DMS 273 treated with DMSO at 0.1 percent for 48 hours (cell line): ENCODE results near the gene GLDC.
"Not testable (repeated sequence)": the region's sequence is repeated elsewhere in the genome, so short reads cannot be mapped to it uniquely, and the experiment has no call there.

Source experiments
- DNase-seq: peaks from one replicate; lab custom pipeline; 2025; lab: John Stamatoyannopoulos, UW

Gene GLDC

DNA sequence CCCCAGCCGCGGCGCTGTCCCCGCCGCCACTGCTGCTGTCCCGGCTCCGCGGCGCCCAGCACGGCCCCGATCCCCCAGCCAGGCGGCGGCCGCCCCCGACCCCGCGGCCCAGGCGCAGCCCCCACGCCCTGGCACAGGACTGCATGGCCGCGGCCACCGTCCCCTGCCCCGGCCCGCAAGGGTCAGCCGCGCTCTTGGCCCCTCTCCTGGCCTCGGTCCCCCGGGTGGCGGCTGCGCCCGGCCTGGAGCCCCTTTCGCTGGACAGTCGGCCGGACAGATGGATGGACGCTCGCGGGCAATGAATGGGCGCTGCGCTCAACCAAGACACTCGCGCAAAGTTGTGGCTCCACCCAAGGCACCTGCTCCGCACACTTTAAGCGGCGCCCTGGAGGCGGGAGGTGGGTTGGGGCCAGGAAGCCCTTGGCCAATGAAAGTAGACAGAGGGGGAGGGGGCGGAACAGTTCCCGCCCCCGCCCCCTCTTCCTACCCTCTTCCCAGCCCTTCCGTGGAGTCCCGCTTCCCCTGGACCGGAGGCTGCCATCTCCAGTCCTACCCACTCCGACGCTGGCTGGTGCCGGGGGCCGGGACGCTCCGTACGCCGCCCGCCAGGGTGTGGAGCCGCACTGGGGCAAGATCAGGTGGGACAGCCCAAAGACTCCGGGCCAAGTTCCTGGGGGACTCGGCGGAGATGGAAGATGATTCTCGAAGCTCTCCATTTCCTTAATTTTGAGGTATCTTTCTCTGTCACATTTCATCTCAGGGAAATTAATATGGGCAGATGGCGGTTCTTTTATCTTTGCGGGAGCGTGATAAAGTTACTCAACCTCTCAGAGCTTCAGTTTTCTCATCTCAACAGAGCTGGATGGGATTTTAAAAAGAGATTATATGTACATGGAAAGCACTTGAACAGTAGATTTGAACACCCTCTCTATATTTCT, at the start of gene GLDC:
TSS of gene GLDC (minus strand) at position 375 of the 938 bp plus-strand sequence. CDS start at position 145, 230 bp downstream.
- peak; percentile 81 for DNase-seq

DNA sequence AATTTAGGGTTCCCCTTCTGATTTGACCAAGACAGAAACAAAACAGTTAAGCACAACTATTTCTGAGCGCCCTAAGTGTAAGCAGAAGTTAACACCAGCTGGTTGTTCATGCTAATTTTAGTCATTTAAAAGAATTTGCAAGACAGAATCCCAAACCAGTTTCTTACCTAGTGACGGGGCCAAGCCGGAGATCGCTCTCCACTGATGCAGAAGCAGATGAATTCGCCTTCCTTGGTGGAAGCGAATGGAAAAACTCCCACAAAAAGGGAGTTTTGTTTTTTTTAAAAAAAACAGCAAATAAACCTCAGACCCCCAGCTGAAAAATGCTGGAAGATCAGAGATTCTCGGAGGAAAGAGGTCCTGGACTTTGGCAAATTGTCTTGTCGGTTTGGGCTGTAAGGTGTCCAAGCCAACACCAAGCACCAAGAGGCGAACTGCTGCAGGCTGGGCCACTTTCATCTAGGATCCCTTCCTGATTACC, 47.4 kb upstream of the GLDC start:
- DNase-seq: no peak

DNA sequence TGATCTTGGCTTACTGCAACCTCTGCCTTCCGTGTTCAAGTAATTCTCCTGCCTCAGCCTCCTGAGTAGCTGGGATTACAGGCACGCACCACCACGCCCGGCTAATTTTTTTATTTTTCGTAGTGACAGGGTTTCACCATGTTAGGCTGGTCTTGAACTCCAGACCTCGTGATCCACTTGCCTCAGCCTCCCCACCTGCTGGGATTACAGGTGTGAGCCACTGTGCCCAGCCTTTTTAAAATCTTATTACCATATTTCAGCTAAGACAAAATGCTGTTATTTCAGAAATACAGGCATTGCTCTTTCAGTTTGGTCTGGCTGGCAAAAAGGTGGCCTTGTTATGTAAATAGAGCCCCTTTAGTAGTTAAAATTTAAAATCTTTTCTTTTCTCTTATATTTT, 46.9 kb upstream of the GLDC start:
- no peak for DNase-seq

DNA sequence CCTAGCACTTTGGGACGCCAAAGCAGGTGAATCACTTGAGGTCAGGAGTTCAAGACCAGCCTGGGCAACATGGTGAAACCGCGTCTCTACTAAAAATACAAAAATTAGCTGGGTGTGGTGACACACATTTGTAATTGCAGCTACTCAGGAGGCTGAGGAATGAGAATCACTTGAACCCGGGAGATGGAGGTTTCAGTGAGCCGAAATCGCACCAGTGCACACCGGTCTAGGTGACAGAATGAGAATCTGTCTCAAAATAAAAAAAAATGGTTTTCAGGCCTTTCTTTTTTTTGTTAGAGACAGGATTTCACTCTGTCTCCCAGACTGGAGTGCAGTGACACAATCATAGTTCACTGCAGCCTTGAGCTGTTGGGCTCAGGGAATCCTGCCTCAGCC, 45.1 kb upstream of the GLDC start:
- not testable (repeated sequence) for DNase-seq

DNA sequence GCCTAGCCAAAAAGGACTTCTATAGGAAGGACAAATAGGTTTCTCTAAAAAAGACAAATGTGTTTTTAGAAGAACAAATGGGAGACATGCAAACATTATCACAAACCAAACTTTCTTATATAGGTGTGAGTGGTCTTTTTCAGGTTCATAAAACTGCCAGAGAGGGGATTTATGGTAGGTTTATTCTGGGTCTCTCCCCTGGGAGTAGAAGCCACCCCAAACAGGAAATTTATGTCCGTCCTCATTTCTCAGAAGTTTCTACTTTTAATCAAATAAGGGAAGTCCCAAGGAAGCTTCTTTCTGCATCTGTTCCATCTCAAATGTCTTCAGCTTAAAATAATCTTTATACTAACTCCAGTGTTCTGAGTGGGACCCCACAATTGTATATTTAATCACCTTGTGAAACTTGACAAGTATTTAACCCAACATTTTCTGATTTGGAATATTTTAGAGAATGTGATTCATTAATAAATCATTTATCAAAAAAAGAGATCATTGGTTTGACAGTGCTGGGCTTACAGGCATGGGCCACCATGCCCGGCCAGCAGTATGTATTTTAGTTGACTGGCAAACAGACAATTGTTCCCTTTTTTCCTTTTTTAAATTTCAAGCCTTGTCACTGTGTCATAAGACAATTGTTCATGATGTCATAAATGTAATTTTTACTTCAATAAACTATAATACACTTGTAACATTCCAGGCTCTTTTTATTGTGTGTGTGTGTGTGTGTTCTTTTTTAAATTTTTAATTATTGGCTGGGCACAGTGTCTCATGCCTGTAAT, 44.6 kb upstream of the GLDC start:
- no peak for DNase-seq

DNA sequence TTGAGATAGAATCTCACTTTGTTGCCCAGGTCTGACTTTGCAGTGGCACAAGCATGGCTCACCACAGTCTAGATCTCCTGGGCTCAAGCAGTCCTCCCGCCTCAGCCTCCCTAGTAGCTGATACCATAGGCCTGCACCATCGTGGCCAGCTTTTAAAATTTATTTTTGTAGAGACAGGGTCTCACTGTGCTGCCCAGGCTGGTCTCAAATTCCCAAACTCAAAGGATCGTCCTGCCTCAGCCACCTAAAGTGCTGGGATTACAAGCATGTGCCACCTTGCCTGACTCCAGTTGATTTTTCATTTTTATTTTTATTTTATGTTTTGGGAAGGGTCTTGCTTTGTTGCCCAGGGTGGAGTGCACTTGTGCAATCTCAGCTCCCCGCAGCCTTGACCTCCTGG, 41.7 kb upstream of the GLDC start:
- DNase-seq: no peak

DNA sequence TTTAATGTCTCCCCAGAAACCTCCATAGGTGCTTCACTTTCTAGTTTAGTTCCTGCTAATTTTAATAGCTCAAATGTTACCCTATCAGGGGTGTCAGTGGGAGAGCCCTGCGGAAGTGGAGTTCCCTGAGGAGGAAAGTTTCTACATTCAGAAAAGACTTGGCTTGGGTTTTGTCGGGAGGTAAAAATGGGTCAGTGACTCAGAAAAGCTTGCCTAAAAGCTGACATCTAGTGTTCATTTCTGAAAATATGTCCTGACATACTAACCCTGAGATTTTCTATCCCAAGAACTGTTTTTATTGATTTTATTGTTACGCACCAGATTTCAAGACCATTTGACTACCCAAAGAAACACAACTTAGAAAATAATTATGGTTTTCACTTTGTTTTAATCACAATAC, 40.9 kb upstream of the GLDC start:
- DNase-seq: no peak

DNA sequence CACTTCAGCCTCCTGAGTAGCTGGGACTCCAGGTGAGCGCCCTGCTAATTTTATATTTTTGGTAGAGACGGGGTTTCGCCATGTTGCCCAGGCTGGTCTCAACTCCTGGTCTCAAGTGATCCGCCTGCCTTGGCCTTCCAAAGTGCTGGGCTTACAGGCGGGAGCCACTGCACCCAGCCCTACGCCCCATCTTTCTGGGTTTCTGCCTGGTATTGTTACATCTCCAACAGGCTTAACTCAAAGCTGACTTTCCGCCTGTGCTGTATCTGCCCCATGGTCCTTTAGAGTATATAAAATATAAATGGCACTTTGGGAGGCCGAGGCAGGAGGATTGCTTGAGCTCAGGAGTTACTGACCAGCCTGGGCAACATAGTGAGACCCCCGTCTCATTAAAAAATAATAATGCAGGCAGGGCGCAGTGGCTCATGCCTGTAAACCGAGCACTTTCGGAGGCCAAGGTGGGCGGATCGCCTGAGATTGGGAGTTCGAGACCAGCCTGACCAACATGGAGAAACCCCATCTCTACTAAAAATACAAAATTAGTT, 36.5 kb upstream of the GLDC start:
- DNase-seq: no peak

DNA sequence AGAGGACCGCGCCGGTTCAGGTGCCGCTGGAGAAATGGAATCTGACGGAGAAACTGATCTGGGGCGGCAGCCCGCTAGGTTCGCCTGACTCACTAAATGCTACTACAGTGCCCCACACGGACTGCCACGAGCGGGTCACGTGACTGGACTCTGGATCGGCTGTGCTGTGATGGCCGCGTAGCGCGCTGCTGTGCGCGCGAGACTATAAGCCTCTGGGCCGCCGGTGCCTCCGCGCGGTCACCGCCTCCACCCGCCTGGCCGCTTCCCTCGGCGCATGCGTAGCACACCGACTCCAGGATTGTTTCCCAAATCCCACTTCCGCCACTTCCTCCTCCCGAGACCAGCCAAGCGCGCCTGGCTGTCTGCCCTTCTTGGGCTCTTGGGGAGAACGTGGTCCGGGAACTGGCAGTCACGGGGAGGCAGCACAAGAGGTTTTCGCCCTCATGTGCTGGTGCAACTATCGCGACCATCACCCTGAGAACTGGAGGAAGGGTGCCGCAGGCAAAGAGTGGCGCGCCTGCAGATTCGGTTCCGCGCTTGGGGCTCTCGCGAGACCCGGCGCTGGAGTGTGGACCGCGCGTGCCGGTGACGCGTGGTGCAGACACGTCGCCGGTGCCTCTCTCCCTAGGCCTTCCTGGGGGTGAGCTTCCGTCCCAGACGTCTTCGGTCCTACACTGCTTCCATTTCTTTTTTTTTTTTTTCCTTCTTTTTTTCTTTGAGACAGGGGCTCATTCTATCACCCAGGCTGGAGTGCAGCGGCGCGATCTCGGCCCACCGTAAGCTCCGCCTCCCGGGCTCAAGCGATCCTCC, 35.8 kb upstream of the GLDC start:
- peak; percentile 93 for DNase-seq

DNA sequence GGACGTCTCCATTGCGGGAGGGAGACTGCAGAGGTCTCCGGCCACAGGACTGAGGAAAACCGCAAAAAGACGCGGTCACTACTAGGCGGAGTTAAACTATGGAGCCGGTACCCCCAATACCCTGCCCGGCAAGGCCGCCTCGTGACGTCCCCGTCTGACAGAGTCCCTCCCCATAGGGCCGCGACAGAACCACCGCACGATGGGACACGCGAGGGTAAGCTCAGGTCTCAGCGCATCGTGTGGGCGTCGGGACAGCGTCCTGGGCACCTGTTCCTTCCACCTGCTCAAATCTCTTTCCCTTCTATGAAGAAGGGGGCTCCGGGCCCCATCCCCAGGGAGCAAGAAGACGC, 35.2 kb upstream of the GLDC start:
- peak; percentile 49 for DNase-seq

DNA sequence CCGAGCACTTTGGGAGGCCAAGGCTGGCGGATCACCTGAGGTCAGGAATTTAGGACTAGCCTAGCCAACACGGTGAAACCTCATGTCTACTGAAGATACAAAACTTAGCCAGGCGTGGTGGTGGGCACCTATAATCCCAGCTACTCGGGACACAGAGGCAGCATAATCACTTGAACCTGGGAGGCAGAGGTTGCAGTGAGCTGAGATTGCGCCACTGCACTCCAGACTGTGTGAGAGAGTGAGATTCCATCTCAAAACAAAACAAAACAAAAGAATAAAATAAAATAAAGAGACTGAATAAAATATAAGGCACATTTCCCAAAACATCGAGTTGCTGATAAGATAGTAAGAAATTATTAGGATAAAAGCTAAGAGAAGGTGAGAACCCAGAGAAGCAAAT, 32.3 kb upstream of the GLDC start:
- DNase-seq: no peak

DNA sequence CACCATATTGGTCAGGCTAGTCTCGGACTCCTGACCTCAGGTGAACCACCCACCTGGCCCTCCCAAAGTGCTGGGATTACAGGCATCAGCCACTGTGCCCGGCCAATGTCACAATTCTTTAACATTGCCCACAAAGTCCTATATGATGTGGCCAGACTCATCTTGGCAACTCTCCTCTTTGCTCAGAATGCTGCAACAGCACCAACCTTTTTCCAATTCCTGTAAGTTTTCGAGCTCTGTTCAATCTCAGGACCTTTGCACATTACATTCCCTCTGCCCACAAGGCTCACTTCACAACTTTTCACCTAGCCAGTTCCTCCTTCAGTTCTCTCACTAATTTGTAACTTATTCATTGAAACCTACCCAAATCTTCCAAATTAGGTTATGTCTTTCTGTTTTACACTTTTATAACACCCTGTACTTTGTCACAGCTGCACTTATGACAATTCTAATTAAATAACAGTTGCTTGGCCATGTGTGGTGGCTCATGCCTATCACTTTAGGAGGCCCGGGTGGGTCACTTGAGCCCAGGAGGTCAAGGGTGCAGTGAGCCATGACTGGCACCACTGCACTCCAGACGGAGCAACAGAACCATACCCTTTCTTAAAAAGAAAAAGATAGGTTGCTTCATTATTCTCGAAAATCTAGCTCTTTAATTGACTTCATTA, 30.9 kb upstream of the GLDC start:
- no peak for DNase-seq

DNA sequence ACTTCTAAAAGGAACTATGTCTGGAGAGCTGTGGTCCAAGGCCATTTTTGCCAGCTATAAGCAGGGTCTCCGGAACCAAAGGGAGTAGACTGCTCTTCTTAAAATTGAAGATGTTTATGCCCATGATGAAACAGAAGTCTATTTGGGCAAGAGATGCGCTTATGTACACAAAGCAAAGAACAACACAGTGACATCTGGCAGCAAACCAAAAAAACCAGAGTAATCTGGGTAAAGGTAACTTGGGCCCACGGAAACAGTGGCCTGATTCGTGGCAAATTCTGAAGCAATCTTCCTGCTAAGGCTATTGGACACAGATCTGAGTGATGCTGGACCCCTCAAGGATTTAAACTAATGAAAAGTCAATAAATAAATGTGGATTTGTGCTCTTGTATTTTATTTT, 29.7 kb upstream of the GLDC start:
- DNase-seq: no peak

DNA sequence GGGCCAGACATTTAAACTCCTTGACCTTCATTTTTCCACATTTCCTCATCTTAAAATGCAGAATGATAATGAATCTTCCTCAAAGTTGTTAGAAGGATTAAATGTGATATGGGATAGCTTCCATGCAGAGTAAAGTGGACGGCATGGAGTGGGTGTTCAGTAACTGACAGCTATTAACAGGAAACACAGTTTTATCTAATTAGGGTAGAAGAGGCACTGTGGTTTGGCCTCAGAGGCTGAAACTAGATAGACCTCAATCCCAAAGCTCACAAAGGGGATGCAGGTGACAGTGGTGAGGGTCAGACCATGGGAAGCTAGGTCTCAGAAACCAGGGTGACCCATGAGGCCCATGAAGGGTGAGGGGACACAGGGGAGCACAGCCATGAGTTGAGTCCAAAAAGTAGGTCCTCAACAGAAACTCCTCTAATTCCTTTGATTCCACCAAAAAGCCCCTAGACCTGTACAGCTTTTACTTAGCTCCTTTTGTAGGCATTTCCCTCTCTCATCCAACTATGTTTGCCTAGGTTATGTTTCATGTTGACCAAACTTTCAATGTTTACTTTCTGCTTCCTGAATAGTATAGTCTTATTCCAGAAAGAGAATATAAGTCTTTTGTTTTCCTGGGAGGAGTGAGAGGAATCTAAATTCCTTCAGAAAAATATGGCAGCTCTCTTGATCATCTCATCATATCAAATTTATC, 27.9 kb upstream of the GLDC start:
- DNase-seq: no peak

DNA sequence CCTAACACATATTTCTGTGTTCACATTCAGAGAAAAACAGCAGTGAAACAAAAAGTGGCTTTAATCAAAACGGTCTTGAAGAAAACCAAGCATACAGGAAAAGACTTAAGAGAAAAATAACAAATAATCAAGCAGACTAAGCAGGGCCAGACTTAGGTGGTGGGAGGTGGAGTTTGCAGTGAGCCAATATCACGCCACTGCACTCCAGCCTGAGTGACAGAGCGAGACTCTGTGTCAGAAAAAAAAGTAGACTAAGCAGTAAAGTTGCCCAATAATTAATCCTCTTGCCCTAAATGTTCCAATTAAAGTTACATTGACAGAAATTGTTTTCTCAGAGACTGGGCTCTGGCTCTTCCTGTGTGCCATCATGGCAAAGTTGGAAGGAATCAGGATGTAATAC, 26.6 kb upstream of the GLDC start:
- no peak for DNase-seq

DNA sequence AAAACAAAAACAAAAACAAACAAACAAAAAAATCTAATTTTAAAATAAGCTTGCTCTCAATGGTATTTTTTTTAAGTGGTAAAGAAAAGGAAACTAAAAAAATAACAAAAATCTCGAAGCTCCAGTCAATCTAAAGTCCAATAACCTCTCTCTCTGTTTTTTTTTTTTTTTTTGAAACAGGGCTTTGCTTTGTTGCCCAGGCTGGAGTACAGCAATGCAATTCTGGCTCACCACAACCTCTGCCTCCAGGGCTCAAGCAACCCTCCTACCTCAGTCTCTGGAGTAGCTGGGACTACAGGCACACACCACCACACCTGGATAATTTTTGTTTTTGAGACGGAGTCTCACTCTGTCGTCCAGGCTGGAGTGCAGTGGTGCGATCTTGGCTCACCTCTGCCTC, 25.9 kb upstream of the GLDC start:
- no peak for DNase-seq

DNA sequence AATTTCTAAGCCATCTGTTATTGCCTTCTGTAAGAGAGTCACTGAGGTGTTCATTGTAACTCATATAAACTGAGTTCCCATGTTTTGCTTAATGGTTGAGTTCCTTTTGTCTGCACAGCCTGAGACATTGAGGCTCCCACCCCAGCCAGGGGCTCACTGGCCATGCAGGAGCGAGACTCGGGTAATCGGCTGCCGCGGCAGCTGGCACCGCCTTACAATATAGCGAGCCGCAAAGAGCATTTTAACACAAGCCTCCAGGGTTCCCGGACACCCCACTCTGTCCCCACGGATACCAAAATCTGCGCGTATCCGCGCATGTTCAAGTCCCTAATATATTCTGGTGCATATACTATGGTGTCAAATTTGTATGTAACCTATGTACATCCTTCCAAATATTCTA, 24.4 kb upstream of the GLDC start:
- DNase-seq: no peak

DNA sequence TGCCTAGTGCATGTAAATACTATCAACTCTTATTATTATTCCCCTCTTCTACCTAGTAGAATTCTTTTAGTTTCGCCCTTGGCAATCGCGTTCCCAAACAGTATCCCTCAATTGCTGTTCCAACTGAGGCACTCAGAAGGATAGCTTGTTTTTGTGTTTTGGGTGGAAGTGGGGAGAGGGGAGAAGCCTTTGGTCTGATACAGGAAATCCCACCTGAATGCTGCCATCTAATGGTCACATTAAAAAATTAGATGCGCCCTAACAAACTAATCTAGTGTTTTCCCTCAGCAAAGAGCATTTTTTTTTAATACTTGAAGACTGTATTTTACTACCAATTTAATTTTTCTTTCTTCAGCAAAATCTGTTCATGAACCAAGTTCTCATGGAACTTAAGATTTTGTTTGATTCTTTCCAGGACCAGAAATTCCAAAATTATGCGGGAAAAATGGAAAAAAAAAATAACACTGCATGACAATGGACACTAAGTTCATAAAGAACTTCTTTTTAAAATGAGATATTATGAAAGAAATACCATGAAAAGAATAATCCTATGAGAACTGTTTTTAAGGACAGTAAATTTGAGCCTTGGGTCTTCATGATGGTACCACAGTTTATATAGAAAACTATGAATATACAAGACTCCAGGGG, 22.2 kb upstream of the GLDC start:
- DNase-seq: no peak

DNA sequence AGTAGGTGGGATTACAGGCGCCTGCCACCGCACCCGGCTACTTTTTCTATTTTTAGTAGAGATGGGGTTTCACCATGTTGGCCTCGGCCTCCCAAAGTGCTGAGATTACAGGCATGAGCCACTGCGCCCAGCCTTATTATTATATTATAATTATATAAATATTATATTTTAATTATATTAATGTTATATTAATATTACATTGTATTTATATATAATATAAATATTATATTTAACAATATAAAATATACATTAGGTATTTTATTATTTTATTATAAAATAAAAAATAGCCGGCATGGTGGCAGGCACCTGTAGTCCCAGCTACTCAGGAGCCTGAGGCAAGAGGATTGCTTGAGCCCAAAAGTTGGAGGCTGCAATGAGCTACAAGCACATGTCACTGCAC, 21.6 kb upstream of the GLDC start:
- no peak for DNase-seq

DNA sequence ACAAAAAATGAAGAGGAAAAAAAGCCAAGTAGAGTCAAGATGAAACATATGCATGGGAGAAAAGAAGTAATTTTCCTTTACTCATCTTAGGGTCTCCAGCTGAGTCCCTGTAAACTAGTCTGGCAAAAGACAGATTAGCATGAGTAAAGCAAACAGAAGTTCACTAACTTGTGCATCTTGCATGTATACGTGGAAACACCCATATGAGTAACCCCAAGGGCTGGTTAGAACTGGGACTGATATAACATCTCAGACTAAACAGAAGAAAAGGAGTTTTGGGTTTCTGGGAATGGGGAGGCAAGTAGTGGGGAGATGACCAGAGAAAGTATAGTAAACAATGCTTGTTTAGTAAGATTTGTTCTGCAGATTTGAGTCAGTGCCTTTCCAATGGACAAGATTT, 20.1 kb upstream of the GLDC start:
- no peak for DNase-seq
